HepG2 (cell line): ENCODE measurements around the gene MTA3. TPM values are rescaled to one million over a fixed set of nuclear protein-coding genes. Genes with fewer than 3 reads are reported as not detected.
A peak's percentile ranks its signal among the peaks of the same experiment; 100 is the strongest.

Source experiments
- ATAC-seq: fragments of 200-7000 bp; cut with Tn5 transposase; 3 replicates; pipeline ENCODE4 v1.9.1; 2020; ENCODE audit warnings: mild to moderate bottlenecking, moderate library complexity
- BruUV-seq: library from RNA; stranded (reverse); fragments of 400-500 nt; replicated peaks from 2 replicates; lab custom pipeline; 2021; lab: Mats Ljungman, UMichigan
- CTCF ChIA-PET: fragments of 300-600 bp; formaldehyde crosslinking; extraction: SDS; loops from one replicate; lab custom pipeline; 2021; ENCODE audit warnings: low total read pairs, inconsistent platforms, low intra/inter-chr PET ratio; lab: Yijun Ruan, JAX
- POLR2A ChIA-PET: fragments of 350-600 bp; sonication (Branson Sonifier 250); formaldehyde crosslinking; loops from one replicate; lab custom pipeline; 2020; ENCODE audit warnings: antibody characterized with exemption, inconsistent platforms; lab: Yijun Ruan, JAX
- DNase-seq: peaks from one replicate; pipeline ENCODE4 v3.0.0-alpha.2; 2015; ENCODE audit warnings: low spot score
- FAIRE-seq: peaks from 3 replicates; lab custom pipeline; 2011; peaks lifted over from hg19 to GRCh38; lab: Jason Lieb, UNC
- H2AFZ ChIP-seq: one replicate; pipeline ENCODE4 v1.6.1; 2011; ENCODE audit warnings: low read length, inconsistent platforms
- H3K27ac ChIP-seq: fragments of 300-600 bp; 3 replicates; pipeline ENCODE4 v1.8.0; 2011; ENCODE audit warnings: mixed run types, mild to moderate bottlenecking, mixed read lengths, low read length, inconsistent platforms; ENCODE audit not compliant: insufficient read depth; ENCODE audit errors: extremely low read length
- H3K27me3 ChIP-seq, 2 experiments: fragments of 200-600 bp in 1 of 2; 2 replicates in 1 of 2; 3 replicates in 1 of 2; pipeline versions ENCODE4 v1.6.0 to v1.8.0; 2011; ENCODE audit warnings: low read length in 2 of 2, mild to moderate bottlenecking in 2 of 2, moderate library complexity in 2 of 2, inconsistent platforms in 1 of 2; ENCODE audit not compliant: insufficient read depth in 2 of 2, control insufficient read depth in 1 of 2
- H3K36me3 ChIP-seq, 2 experiments: fragments of 200-600 bp in 1 of 2; replicated peaks in 1 of 2; 2 replicates in 1 of 2; 3 replicates in 1 of 2; pipeline versions ENCODE4 v1.5.1 to v1.8.0; 2011; ENCODE audit warnings: low read length in 2 of 2, inconsistent platforms in 1 of 2; ENCODE audit not compliant: insufficient read depth in 2 of 2, control insufficient read depth in 1 of 2
- H3K4me1 ChIP-seq: 2 replicates; pipeline ENCODE4 v1.5.1; 2012; ENCODE audit warnings: low read length, inconsistent platforms; ENCODE audit not compliant: insufficient read depth
- H3K4me2 ChIP-seq: 2 replicates; pipeline ENCODE4 v1.6.0; 2011; ENCODE audit warnings: low read depth, low read length, inconsistent platforms
- H3K4me3 ChIP-seq, 3 experiments: fragments of 200-600 bp in 1 of 3; sonication (generic), shearing (Covaris generic) in 1 of 3; replicated peaks in 1 of 3; 2 replicates each; pipeline ENCODE4 v1.5.1; 2011 to 2016; ENCODE audit warnings: low read length in 3 of 3, inconsistent platforms in 2 of 3, low read depth in 2 of 3, mild to moderate bottlenecking in 2 of 3, control low read depth in 1 of 3, mixed read lengths in 1 of 3; ENCODE audit not compliant: insufficient read depth in 1 of 3
- H3K79me2 ChIP-seq: one replicate; pipeline ENCODE4 v1.6.1; 2011; ENCODE audit warnings: low read length, inconsistent platforms; ENCODE audit not compliant: insufficient read depth
- H3K9ac ChIP-seq: 2 replicates; pipeline ENCODE4 v1.6.0; 2011; ENCODE audit warnings: mild to moderate bottlenecking, low read depth, low read length, inconsistent platforms; ENCODE audit not compliant: insufficient read depth
- H3K9me3 ChIP-seq: 2 replicates; pipeline ENCODE4 v1.5.1; 2012; ENCODE audit warnings: mild to moderate bottlenecking, low read length
- H4K20me1 ChIP-seq: 2 replicates; pipeline ENCODE4 v1.6.0; 2011; ENCODE audit warnings: inconsistent platforms, mild to moderate bottlenecking, low read length, moderate library complexity; ENCODE audit not compliant: insufficient read depth
- ATF7 ChIP-seq, 2 experiments: fragments of 450-650 bp in 1 of 2; sonication (generic) in 1 of 2; formaldehyde crosslinking in 1 of 2; IDR thresholded peaks; 2 replicates each; pipeline versions ENCODE4 v1.4.0 to v1.6.1; 2016 to 2020; ENCODE audit warnings: antibody characterized with exemption in 1 of 2, mild to moderate bottlenecking in 1 of 2, missing genetic modification reagents in 1 of 2
- CREM ChIP-seq, 2 experiments: sonication (generic) in 1 of 2; formaldehyde crosslinking in 1 of 2; IDR thresholded peaks; 2 replicates each; pipeline versions ENCODE4 v1.4.0 to v1.6.1; 2016 to 2020; ENCODE audit warnings: antibody characterized with exemption in 1 of 2, mild to moderate bottlenecking in 1 of 2, missing genetic modification reagents in 1 of 2
- GATAD1 ChIP-seq: IDR thresholded peaks from 2 replicates; pipeline ENCODE4 v1.6.1; 2016; ENCODE audit warnings: missing genetic modification reagents, missing compliant biosample characterization
- HNRNPK ChIP-seq: fragments of 200-400 bp; formaldehyde crosslinking; IDR thresholded peaks from 2 replicates; pipeline ENCODE4 v1.6.1; 2018; ENCODE audit warnings: low read length, low read depth, moderate library complexity, mild to moderate bottlenecking; ENCODE audit not compliant: poor library complexity, severe bottlenecking
- KDM2A ChIP-seq: sonication (generic); formaldehyde crosslinking; IDR thresholded peaks from 2 replicates; pipeline ENCODE4 v1.4.0; 2020; ENCODE audit warnings: low read depth, missing genetic modification reagents, borderline replicate concordance
- NR2F1 ChIP-seq, 2 experiments: fragments of 450-650 bp in 1 of 2; formaldehyde crosslinking in 1 of 2; IDR thresholded peaks; 2 replicates each; pipeline versions ENCODE4 v1.5.0 to v1.6.1; 2016 to 2020; ENCODE audit warnings: mild to moderate bottlenecking in 1 of 2, missing compliant biosample characterization in 1 of 2, missing genetic modification reagents in 1 of 2, moderate library complexity in 1 of 2
- SMAD1 ChIP-seq: sonication (generic); formaldehyde crosslinking; IDR thresholded peaks from 2 replicates; pipeline ENCODE4 v1.4.0; 2020; ENCODE audit warnings: missing genetic modification reagents, low read depth, mild to moderate bottlenecking, borderline replicate concordance
- ZC3H4 ChIP-seq: sonication (generic); formaldehyde crosslinking; IDR thresholded peaks from 2 replicates; pipeline ENCODE4 v1.4.0; 2020; ENCODE audit warnings: missing genetic modification reagents, borderline replicate concordance
- ZNF207 ChIP-seq: fragments of 450-650 bp; IDR thresholded peaks from 2 replicates; pipeline ENCODE4 v1.6.1; 2016; ENCODE audit warnings: antibody characterized with exemption, borderline replicate concordance
- ZNF230 ChIP-seq: sonication (generic); formaldehyde crosslinking; IDR thresholded peaks from 2 replicates; pipeline ENCODE4 v1.4.0; 2020; ENCODE audit warnings: mild to moderate bottlenecking, missing genetic modification reagents
- ZNF547 ChIP-seq: sonication (generic); formaldehyde crosslinking; IDR thresholded peaks from 2 replicates; pipeline ENCODE4 v1.5.1; 2020; ENCODE audit warnings: mild to moderate bottlenecking, missing genetic modification reagents
- ZNF83 ChIP-seq: sonication (generic); formaldehyde crosslinking; IDR thresholded peaks from 2 replicates; pipeline ENCODE4 v1.4.0; 2020; ENCODE audit warnings: missing genetic modification reagents, mild to moderate bottlenecking, borderline replicate concordance
- WGBS: methylation state at CpG from one replicate; pipeline ENCODE4 v1.1.6; 2017; ENCODE audit warnings: low lambda C conversion rate; 5-methylcytosine and 5-hydroxymethylcytosine counted together
- in situ Hi-C: cut with HindIII; loops from 2 replicates; pipeline ENCODE4 v1.10.0; 2017; ENCODE audit warnings: low pct_unique_long_range_greater_than_20kb; ENCODE audit not compliant: extremely low pct_ligation_motif_present
- intact Hi-C: fragments of 100-400 bp; cut with micrococcal nuclease; formaldehyde crosslinking; loops from one replicate; pipeline ENCODE4 v1.10.0; 2022; ENCODE audit not compliant: unreplicated experiment
- polyA plus RNA-seq, 8 experiments: library from polyadenylated mRNA; depleted of rRNA in 3 of 8; stranded (reverse) in 7 of 8; unstranded in 1 of 8; fragments of >200 nt; fragmentation: Illumina TruSeq in 4 of 8; extraction: Trizol in 4 of 8; gene quantifications; 2 replicates each; pipeline versions ENCODE4 v1.2.1 to v1.2.3, GENCODE V29; 2011 to 2016; ENCODE audit warnings: low read depth in 4 of 8, missing spikeins in 1 of 8, mixed read lengths in 1 of 8; ENCODE audit not compliant: insufficient read depth in 1 of 8
- total RNA-seq, 5 experiments: library from RNA; depleted of rRNA; stranded (reverse); fragments of >200 nt; fragmentation: Illumina TruSeq; extraction: Trizol; gene quantifications; 2 replicates each; pipeline ENCODE4 v1.2.3, GENCODE V29; 2016; ENCODE audit warnings: low read depth in 1 of 5
- TF ChIP-seq, protein P1 (sequence below): sonication (generic); formaldehyde crosslinking; conservative IDR thresholded peaks from 2 replicates; pipeline ENCODE4 v1.8.1; 2023; ENCODE audit warnings: missing genetic modification reagents
- TF ChIP-seq, protein P2 (sequence below): sonication (generic); formaldehyde crosslinking; IDR thresholded peaks from 2 replicates; pipeline ENCODE4 v1.8.1; 2023; ENCODE audit warnings: mild to moderate bottlenecking, moderate library complexity, missing genetic modification reagents
- TF ChIP-seq, protein P3 (sequence below): sonication (generic); formaldehyde crosslinking; IDR thresholded peaks from 2 replicates; pipeline ENCODE4 v1.5.0; 2020; ENCODE audit warnings: mild to moderate bottlenecking, missing genetic modification reagents, moderate library complexity

MTA3 gene
- total and polyA plus RNA-seq, 2 of the 13 experiments (the other 11 are each of a cell fraction or from before 2014, with no cell fraction given), result 48.8 to 77.8 TPM

DNA sequence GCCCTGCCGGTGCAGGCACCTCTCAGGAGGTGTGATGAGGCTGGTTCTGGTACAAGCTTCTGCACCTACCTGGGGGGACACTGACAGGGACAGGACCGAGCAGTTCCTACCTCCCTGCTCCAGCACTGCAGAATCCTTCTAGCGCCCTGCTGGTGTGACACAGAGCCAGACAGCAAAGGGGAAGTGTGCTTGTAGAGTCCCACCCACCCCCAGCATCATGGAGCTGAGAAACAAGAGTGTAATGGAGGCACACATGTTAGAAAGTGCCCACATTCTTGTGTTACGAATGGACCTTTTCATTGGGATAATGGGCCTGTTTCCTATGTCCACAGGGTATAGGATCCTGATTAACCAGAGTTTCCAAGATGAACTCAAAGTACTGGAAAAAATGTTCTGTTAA lies 157.2 kb downstream of the MTA3 start:
- TF ChIP-seq, protein P1, sequence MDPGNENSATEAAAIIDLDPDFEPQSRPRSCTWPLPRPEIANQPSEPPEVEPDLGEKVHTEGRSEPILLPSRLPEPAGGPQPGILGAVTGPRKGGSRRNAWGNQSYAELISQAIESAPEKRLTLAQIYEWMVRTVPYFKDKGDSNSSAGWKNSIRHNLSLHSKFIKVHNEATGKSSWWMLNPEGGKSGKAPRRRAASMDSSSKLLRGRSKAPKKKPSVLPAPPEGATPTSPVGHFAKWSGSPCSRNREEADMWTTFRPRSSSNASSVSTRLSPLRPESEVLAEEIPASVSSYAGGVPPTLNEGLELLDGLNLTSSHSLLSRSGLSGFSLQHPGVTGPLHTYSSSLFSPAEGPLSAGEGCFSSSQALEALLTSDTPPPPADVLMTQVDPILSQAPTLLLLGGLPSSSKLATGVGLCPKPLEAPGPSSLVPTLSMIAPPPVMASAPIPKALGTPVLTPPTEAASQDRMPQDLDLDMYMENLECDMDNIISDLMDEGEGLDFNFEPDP (CRISPR knock-in tag), result no peak
- TF ChIP-seq NR2F1 (CRISPR knock-in tag; IDR thresholded peaks at IDR 0.05) (no peak), SMAD1 (no peak), ZNF547 (CRISPR knock-in tag) (no peak)
- TF ChIP-seq, protein P2, sequence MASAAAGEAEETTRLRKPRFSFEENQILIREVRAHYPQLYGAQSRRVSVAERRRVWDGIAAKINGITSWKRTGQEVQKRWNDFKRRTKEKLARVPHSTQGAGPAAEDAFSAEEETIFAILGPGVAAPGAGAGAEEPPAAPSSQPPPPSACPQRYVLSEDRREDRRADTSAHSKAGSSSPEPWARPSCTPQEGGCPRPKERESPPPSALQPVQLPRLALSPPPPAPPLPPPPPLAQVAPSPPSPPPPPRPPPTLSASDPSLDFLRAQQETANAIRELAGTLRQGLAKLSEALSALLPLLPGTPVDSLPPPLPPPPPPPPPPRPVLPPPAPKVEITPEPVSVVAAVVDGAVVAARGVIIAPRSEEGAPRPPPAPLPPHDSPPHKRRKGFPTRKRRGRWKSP (CRISPR knock-in tag), result no peak
- Histone ChIP-seq H3K4me2 (no peak overlapping the region), H3K4me1 (no peaks in the 10 kb centered on the region), H2AFZ (no peak overlapping the region), H3K27ac (no peak overlapping the region), H3K36me3 (no peaks in the 10 kb centered on the region; a peak in 1 of 5 replicates), H3K9ac (no peak overlapping the region), H4K20me1 (no peaks in the 10 kb centered on the region), H3K27me3 (no peaks in the 10 kb centered on the region), H3K4me3 (no peak overlapping the region), H3K79me2 (no peaks in the 10 kb centered on the region), H3K9me3 (peaks cover 7% of the 10 kb centered on the region)
- 94% methylated on average over 3 of the region's 4 CpGs for WGBS
- ATAC-seq, result peak; percentile 48
- in situ Hi-C loops, result no loop called here
- CTCF ChIA-PET, result no interaction called here
- POLR2A ChIA-PET, result no interaction called here
- no peak for DNase-seq
- intact Hi-C loops, result no loop called here
- no TSS peak for BruUV-seq
- FAIRE-seq, result no peak

DNA sequence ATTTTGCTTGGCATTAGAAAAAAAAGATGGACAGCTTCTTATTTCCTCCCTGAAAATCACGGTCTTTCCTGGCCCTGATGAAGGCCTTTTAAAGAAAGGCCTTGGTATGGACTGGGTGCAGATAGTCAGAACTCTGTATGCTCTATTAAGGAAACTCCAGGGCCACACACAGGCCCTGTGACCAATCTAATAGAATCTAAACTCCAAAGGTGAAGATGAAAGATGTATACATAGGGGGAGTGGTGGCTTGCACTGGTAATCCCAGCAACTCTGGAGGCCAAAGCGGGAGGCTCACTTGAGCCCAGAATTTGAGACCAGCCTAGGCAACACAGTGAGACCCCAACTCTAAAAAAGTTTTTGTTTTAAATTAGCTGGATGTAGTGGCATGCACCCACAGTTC lies 158.2 kb downstream of the MTA3 start:
- Histone ChIP-seq H3K27me3 (no peaks in the 10 kb centered on the region), H3K4me2 (no peak overlapping the region), H3K4me1 (no peaks in the 10 kb centered on the region), H3K9ac (no peak overlapping the region), H3K36me3 (no peaks in the 10 kb centered on the region; a peak in 1 of 5 replicates), H3K27ac (no peak overlapping the region), H2AFZ (no peak overlapping the region), H3K79me2 (no peaks in the 10 kb centered on the region), H3K4me3 (no peak overlapping the region), H4K20me1 (no peaks in the 10 kb centered on the region), H3K9me3 (peaks cover 7% of the 10 kb centered on the region)
- CTCF ChIA-PET, result no interaction called here
- intact Hi-C loops (no loop called here), in situ Hi-C loops (no loop called here)
- POLR2A ChIA-PET, result no interaction called here
- BruUV-seq, result no TSS peak
- ATAC-seq (no peak), DNase-seq (no peak), FAIRE-seq (no peak)
- WGBS, result 87% methylated on average over 2 of the region's 2 CpGs
- TF ChIP-seq ZNF230 (CRISPR knock-in tag), result no peak
- TF ChIP-seq ZNF83 (CRISPR knock-in tag), result no peak
- no peak for TF ChIP-seq HNRNPK
- TF ChIP-seq ZNF207, result no peak
- no peak for TF ChIP-seq ZC3H4 (CRISPR knock-in tag)
- TF ChIP-seq, protein P3, sequence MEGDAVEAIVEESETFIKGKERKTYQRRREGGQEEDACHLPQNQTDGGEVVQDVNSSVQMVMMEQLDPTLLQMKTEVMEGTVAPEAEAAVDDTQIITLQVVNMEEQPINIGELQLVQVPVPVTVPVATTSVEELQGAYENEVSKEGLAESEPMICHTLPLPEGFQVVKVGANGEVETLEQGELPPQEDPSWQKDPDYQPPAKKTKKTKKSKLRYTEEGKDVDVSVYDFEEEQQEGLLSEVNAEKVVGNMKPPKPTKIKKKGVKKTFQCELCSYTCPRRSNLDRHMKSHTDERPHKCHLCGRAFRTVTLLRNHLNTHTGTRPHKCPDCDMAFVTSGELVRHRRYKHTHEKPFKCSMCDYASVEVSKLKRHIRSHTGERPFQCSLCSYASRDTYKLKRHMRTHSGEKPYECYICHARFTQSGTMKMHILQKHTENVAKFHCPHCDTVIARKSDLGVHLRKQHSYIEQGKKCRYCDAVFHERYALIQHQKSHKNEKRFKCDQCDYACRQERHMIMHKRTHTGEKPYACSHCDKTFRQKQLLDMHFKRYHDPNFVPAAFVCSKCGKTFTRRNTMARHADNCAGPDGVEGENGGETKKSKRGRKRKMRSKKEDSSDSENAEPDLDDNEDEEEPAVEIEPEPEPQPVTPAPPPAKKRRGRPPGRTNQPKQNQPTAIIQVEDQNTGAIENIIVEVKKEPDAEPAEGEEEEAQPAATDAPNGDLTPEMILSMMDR (CRISPR knock-in tag), result no peak
- no peak for TF ChIP-seq GATAD1 (CRISPR knock-in tag)
- no peak for TF ChIP-seq KDM2A
- TF ChIP-seq ATF7 (IDR thresholded peaks at IDR 0.05), result no peak
- TF ChIP-seq ATF7 (CRISPR knock-in tag; IDR thresholded peaks at IDR 0.05), result no peak
- TF ChIP-seq CREM (IDR thresholded peaks at IDR 0.05), result no peak
- no peak for TF ChIP-seq CREM (CRISPR knock-in tag; IDR thresholded peaks at IDR 0.05)
